ENCODE data around the gene CNKSR3.

The CNKSR3 gene

GRCh38 chr6:154425034-154425433 lies 85.5 kb downstream of the CNKSR3 start:
- Histone ChIP-seq H3K36me3 (replicated peaks; ENCODE audit: low read depth, low read length) (no peaks in the 10 kb centered on the region), H3K27me3 (ENCODE audit: low read depth, low read length) (peaks cover 4% of the 10 kb centered on the region; the same call in 1 of the 2 replicates)

DNA sequence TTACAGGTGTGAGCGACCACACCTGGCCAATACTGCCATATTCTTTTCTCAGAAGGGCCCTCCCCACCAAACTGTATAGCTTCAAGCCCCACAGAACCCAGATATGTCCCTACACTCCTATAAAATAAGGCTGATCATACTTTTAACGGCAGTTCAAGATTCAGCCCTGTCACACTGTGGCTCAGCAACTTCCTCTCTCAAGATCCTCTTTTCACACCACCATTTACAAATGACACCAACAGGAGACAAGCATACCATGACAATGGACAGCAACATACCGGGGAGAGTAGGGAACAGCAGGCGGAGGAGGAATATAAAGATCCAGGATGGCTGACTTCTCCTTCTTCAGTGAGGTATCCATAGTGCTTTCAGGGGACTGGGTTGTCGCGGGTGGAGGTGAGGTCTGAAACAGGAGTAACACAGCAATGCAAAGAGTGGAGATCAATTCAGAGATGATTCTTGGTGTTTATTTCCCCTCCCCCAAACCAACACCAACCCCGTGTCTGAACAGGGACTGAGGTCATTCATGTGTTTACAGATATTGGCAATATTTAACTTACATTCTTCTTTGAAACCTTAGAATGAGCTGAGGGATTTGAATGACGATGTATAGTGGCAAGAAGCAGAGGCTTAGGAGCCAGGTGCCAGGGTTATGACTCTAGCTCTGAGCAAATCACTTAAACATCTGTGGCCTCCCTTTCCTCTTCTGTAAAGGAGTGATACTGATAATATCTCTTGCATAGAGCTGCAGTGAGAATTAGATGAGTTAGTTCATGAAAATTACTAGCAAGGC lies 96.3 kb downstream of the CNKSR3 start:
- no peak overlapping the region for H2AFZ ChIP-seq (ENCODE audit: low read depth, low read length)
- H3K27ac ChIP-seq (ENCODE audit: low read length) = no peak overlapping the region
- 0 out of 2 replicates have a peak, but pooled peaks cover 4% of the 10 kb centered on the region for H3K27me3 ChIP-seq (ENCODE audit: low read depth, low read length)
- TF ChIP-seq EZH2phosphoT487 (IDR thresholded peaks at IDR 0.05; ENCODE audit: low read depth) = no peak
- TF ChIP-seq, protein P1, sequence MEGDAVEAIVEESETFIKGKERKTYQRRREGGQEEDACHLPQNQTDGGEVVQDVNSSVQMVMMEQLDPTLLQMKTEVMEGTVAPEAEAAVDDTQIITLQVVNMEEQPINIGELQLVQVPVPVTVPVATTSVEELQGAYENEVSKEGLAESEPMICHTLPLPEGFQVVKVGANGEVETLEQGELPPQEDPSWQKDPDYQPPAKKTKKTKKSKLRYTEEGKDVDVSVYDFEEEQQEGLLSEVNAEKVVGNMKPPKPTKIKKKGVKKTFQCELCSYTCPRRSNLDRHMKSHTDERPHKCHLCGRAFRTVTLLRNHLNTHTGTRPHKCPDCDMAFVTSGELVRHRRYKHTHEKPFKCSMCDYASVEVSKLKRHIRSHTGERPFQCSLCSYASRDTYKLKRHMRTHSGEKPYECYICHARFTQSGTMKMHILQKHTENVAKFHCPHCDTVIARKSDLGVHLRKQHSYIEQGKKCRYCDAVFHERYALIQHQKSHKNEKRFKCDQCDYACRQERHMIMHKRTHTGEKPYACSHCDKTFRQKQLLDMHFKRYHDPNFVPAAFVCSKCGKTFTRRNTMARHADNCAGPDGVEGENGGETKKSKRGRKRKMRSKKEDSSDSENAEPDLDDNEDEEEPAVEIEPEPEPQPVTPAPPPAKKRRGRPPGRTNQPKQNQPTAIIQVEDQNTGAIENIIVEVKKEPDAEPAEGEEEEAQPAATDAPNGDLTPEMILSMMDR (IDR thresholded peaks at IDR 0.05; ENCODE audit: low read depth, low read length) = no peak
- H4K20me1 ChIP-seq (ENCODE audit: insufficient read depth, low read length) = no peaks in the 10 kb centered on the region
- no peaks in the 10 kb centered on the region for H3K79me2 ChIP-seq (ENCODE audit: low read length)
- H3K4me3 ChIP-seq (ENCODE audit: low read length) = no peak overlapping the region
- H3K4me2 ChIP-seq (ENCODE audit: low read length) = 0 out of 2 replicates have a peak overlapping the region, but pooled peaks have one; percentile 5
- no peak overlapping the region for H3K9ac ChIP-seq (ENCODE audit: low read length)
- H3K9me3 ChIP-seq (ENCODE audit: insufficient read depth, low read length) = no peaks in the 10 kb centered on the region
- no peaks in the 10 kb centered on the region for H3K36me3 ChIP-seq (replicated peaks; ENCODE audit: low read depth, low read length)
- peaks cover 5% of the 10 kb centered on the region; the same call in 1 of the 2 replicates for H3K4me1 ChIP-seq (ENCODE audit: low read length)

More at GRCh38 chr6:154425034-154425433, 85.5 kb downstream of the CNKSR3 start:
- Histone ChIP-seq H3K9me3 (ENCODE audit: insufficient read depth, low read length) (no peaks in the 10 kb centered on the region), H2AFZ (ENCODE audit: low read depth, low read length) (no peak overlapping the region), H3K27ac (ENCODE audit: low read length) (no peak overlapping the region), H3K4me1 (ENCODE audit: low read length) (no peaks in the 10 kb centered on the region), H3K9ac (ENCODE audit: low read length) (no peak overlapping the region), H4K20me1 (ENCODE audit: insufficient read depth, low read length) (no peaks in the 10 kb centered on the region), H3K4me3 (ENCODE audit: low read length) (no peak overlapping the region), H3K79me2 (ENCODE audit: low read length) (no peaks in the 10 kb centered on the region), H3K4me2 (ENCODE audit: low read length) (no peak overlapping the region)
- TF ChIP-seq EZH2phosphoT487 (IDR thresholded peaks at IDR 0.05; ENCODE audit: low read depth) = no peak
- TF ChIP-seq, protein P1 (IDR thresholded peaks at IDR 0.05; ENCODE audit: low read depth, low read length) = no peak

DNA sequence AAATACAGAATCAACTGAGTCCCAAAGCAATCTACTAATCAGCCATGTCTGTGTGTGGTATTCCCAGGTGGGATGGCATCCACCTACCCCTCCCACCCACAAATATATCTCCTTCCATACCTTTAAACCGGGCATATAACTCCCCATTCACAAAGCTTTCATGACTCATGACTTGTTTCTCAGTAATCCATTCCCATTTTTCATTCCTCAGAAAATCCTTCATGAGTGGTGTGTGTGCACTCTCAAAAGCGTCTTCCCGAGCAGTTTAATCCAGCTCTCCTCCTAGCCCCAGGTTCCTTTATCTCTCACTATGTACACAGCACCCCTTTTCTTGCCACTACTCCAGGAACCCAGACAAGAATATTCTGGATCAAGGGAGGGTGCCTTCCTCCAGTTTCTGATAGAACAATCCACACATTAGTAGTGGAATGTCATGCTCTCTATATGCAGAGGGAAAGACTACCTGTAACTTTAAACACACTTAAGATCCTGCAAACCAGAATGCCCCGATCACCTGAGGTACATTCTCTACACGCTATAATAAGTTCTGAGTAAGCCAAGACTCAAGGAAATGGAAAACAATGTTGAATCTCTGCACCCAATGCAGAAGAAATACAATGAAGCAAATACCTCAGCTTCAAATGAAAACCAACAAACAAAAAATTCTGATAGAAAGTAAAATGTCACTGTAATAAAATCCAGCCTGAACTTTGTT lies 98.2 kb downstream of the CNKSR3 start:
- Histone ChIP-seq H4K20me1 (ENCODE audit: insufficient read depth, low read length) (no peaks in the 10 kb centered on the region), H3K27me3 (ENCODE audit: low read depth, low read length) (0 out of 2 replicates have a peak, but pooled peaks cover 4% of the 10 kb centered on the region), H3K79me2 (ENCODE audit: low read length) (no peaks in the 10 kb centered on the region), H3K9me3 (ENCODE audit: insufficient read depth, low read length) (no peaks in the 10 kb centered on the region), H3K9ac (ENCODE audit: low read length) (no peak overlapping the region), H3K4me2 (ENCODE audit: low read length) (no peak overlapping the region), H3K27ac (ENCODE audit: low read length) (no peak overlapping the region), H3K4me1 (ENCODE audit: low read length) (peaks cover 5% of the 10 kb centered on the region; the same call in 1 of the 2 replicates), H2AFZ (ENCODE audit: low read depth, low read length) (no peak overlapping the region), H3K4me3 (ENCODE audit: low read length) (no peak overlapping the region), H3K36me3 (replicated peaks; ENCODE audit: low read depth, low read length) (no peaks in the 10 kb centered on the region)
- TF ChIP-seq, protein P1 (IDR thresholded peaks at IDR 0.05; ENCODE audit: low read depth, low read length) = no peak
- no peak for TF ChIP-seq EZH2phosphoT487 (IDR thresholded peaks at IDR 0.05; ENCODE audit: low read depth)

- Histone ChIP-seq H3K79me2 (ENCODE audit: low read length) (no peaks in the 10 kb centered on the region), H2AFZ (ENCODE audit: low read depth, low read length) (no peak overlapping the region), H3K4me2 (ENCODE audit: low read length) (no peak overlapping the region), H3K9me3 (ENCODE audit: insufficient read depth, low read length) (no peaks in the 10 kb centered on the region), H3K27me3 (ENCODE audit: low read depth, low read length) (0 out of 2 replicates have a peak, but pooled peaks cover 4% of the 10 kb centered on the region), H3K27ac (ENCODE audit: low read length) (no peak overlapping the region), H4K20me1 (ENCODE audit: insufficient read depth, low read length) (no peaks in the 10 kb centered on the region), H3K9ac (ENCODE audit: low read length) (no peak overlapping the region), H3K4me1 (ENCODE audit: low read length) (peaks cover 5% of the 10 kb centered on the region; the same call in 1 of the 2 replicates), H3K36me3 (replicated peaks; ENCODE audit: low read depth, low read length) (no peaks in the 10 kb centered on the region), H3K4me3 (ENCODE audit: low read length) (no peak overlapping the region)
- TF ChIP-seq, protein P1 (IDR thresholded peaks at IDR 0.05; ENCODE audit: low read depth, low read length) = no peak
- no peak for TF ChIP-seq EZH2phosphoT487 (IDR thresholded peaks at IDR 0.05; ENCODE audit: low read depth)
Observed at GRCh38 chr6:154411076-154411475, 99.4 kb downstream of the CNKSR3 start.

Measured in OCI-LY3 (cell line).